Measurements from ENCODE around the gene SLC4A7.

DNA sequence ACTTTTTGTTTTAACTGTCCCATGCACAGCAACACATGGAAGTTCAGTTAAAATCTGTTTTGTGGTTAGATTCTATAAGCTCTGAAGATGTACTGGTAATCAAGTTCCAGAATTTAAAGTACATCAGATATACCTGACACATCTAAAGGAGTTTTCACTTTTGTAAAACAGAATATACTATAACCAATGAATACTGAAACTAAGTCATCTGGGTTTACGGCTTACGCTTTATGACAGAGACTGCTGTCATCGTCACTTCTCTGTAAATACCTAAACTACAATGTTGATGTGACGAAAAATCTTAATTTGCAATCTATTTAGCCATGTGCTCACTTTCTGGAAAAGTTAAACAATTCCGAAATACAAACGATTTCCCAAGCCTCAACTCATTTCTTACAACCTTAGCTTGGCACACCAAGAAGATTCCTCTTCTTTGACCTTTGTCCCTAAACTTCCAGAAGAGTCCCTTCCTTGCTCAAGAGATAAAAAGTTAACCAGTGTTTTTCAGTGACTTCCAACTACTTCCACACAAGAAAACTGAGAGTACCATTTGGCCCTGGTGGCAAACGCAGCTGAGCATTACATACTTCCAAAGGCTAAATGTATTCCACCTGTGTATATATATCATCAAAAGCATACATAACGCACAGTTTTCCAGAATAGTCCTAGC lies 58.2 kb downstream of the SLC4A7 start:
- TF ChIP-seq POLR2A (IDR thresholded peaks at IDR 0.05) = no peak
- TF ChIP-seq, protein P1, sequence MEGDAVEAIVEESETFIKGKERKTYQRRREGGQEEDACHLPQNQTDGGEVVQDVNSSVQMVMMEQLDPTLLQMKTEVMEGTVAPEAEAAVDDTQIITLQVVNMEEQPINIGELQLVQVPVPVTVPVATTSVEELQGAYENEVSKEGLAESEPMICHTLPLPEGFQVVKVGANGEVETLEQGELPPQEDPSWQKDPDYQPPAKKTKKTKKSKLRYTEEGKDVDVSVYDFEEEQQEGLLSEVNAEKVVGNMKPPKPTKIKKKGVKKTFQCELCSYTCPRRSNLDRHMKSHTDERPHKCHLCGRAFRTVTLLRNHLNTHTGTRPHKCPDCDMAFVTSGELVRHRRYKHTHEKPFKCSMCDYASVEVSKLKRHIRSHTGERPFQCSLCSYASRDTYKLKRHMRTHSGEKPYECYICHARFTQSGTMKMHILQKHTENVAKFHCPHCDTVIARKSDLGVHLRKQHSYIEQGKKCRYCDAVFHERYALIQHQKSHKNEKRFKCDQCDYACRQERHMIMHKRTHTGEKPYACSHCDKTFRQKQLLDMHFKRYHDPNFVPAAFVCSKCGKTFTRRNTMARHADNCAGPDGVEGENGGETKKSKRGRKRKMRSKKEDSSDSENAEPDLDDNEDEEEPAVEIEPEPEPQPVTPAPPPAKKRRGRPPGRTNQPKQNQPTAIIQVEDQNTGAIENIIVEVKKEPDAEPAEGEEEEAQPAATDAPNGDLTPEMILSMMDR (IDR thresholded peaks at IDR 0.05) = no peak
